IMR-90 (cell line): ENCODE results near the gene IFIH1. TPM values are rescaled to one million over a fixed set of nuclear protein-coding genes. Genes with fewer than 3 reads are reported as not detected.

Experiments used
- ATAC-seq: fragments of 200-7000 bp; cut with Tn5 transposase; 2 replicates; pipeline ENCODE4 v1.9.1; 2020; ENCODE audit warnings: low read depth, mild to moderate bottlenecking, moderate library complexity
- BruUV-seq: library from RNA; stranded (reverse); fragments of 400-500 nt; replicated peaks from 2 replicates; lab custom pipeline; 2021; lab: Mats Ljungman, UMichigan
- CTCF ChIA-PET: fragments of 300-600 bp; formaldehyde crosslinking; extraction: SDS; loops from one replicate; lab custom pipeline; 2021; ENCODE audit warnings: antibody characterized with exemption; lab: Yijun Ruan, JAX
- POLR2A ChIA-PET: fragments of 300-600 bp; sonication (Branson Sonifier 250); formaldehyde crosslinking; loops from one replicate; lab custom pipeline; 2022; ENCODE audit warnings: antibody characterized with exemption; ENCODE audit not compliant: unreplicated experiment; lab: Charles Lee
- DNase-seq: peaks from one replicate; pipeline ENCODE4 v3.0.0; 2013
- H2AFZ ChIP-seq: replicated peaks from 2 replicates; pipeline ENCODE3; 2013; ENCODE audit warnings: low read length, mild to moderate bottlenecking; ENCODE audit not compliant: poor library complexity
- H2AK5ac ChIP-seq: 2 replicates; pipeline ENCODE4 v1.6.1; 2013; ENCODE audit warnings: low read depth, low read length, inconsistent platforms
- H2AK9ac ChIP-seq: replicated peaks from 2 replicates; pipeline ENCODE3; 2013; ENCODE audit warnings: mild to moderate bottlenecking, low read depth, low read length, moderate library complexity; ENCODE audit not compliant: poor library complexity
- H2BK120ac ChIP-seq: 2 replicates; pipeline ENCODE4 v1.6.1; 2013; ENCODE audit warnings: low read depth, low read length, inconsistent platforms
- H2BK15ac ChIP-seq: 3 replicates; pipeline ENCODE4 v1.6.1; 2013; ENCODE audit warnings: low read depth, low read length, inconsistent platforms
- H2BK20ac ChIP-seq: 2 replicates; pipeline ENCODE4 v1.6.1; 2013; ENCODE audit warnings: low read depth, mild to moderate bottlenecking, inconsistent platforms, low read length, moderate library complexity
- H2BK5ac ChIP-seq: 2 replicates; pipeline ENCODE4 v1.6.1; 2013; ENCODE audit warnings: mild to moderate bottlenecking, low read depth, low read length, inconsistent platforms; ENCODE audit not compliant: poor library complexity, severe bottlenecking
- H3K14ac ChIP-seq: replicated peaks from 2 replicates; pipeline ENCODE4 v1.6.1; 2013; ENCODE audit warnings: low read depth, low read length, inconsistent platforms
- H3K18ac ChIP-seq: 2 replicates; pipeline ENCODE4 v1.6.1; 2013; ENCODE audit warnings: low read depth, low read length, control low read depth
- H3K23ac ChIP-seq: 2 replicates; pipeline ENCODE4 v1.6.1; 2013; ENCODE audit warnings: low read depth, low read length, inconsistent platforms
- H3K27ac ChIP-seq: 2 replicates; pipeline ENCODE4 v1.5.1; 2013; ENCODE audit warnings: mild to moderate bottlenecking, control low read depth, low read length; ENCODE audit not compliant: insufficient read depth
- H3K27me3 ChIP-seq: 2 replicates; pipeline ENCODE4 v1.6.1; 2013; ENCODE audit warnings: low read length; ENCODE audit not compliant: control insufficient read depth, insufficient read depth
- H3K36me3 ChIP-seq: 2 replicates; pipeline ENCODE4 v1.6.1; 2013; ENCODE audit warnings: low read length, mixed read lengths; ENCODE audit not compliant: control insufficient read depth, insufficient read depth
- H3K4ac ChIP-seq: 2 replicates; pipeline ENCODE4 v1.6.1; 2013; ENCODE audit warnings: low read depth, low read length, inconsistent platforms
- H3K4me1 ChIP-seq: 2 replicates; pipeline ENCODE4 v1.6.1; 2013; ENCODE audit warnings: low read length, mixed read lengths; ENCODE audit not compliant: control insufficient read depth, insufficient read depth
- H3K4me2 ChIP-seq: 2 replicates; pipeline ENCODE4 v1.6.1; 2013; ENCODE audit warnings: low read depth, mild to moderate bottlenecking, control low read depth, low read length, moderate library complexity
- H3K4me3 ChIP-seq: 2 replicates; pipeline ENCODE4 v1.5.1; 2013; ENCODE audit warnings: low read depth, mild to moderate bottlenecking, control low read depth, low read length, moderate library complexity; ENCODE audit not compliant: insufficient read depth
- H3K56ac ChIP-seq: 2 replicates; pipeline ENCODE4 v1.6.1; 2013; ENCODE audit warnings: low read length, inconsistent platforms; ENCODE audit not compliant: insufficient read depth; ENCODE audit errors: extremely low read depth
- H3K79me1 ChIP-seq, 2 experiments: 2 replicates each; pipeline ENCODE4 v1.6.1; 2013; ENCODE audit warnings: low read length in 2 of 2, inconsistent platforms in 1 of 2, low read depth in 1 of 2
- H3K9ac ChIP-seq: 2 replicates; pipeline ENCODE4 v1.6.1; 2013; ENCODE audit warnings: low read depth, low read length, control low read depth
- H3K9me1 ChIP-seq: 2 replicates; pipeline ENCODE4 v1.6.1; 2013; ENCODE audit warnings: low read length, inconsistent platforms; ENCODE audit not compliant: insufficient read depth
- H3K9me3 ChIP-seq: 2 replicates; pipeline ENCODE4 v1.6.1; 2013; ENCODE audit warnings: low read length; ENCODE audit not compliant: control insufficient read depth, insufficient read depth
- H4K20me1 ChIP-seq: 2 replicates; pipeline ENCODE4 v1.6.1; 2013; ENCODE audit warnings: low read length, inconsistent platforms; ENCODE audit not compliant: insufficient read depth
- H4K5ac ChIP-seq: 2 replicates; pipeline ENCODE4 v1.6.1; 2013; ENCODE audit warnings: mild to moderate bottlenecking, low read depth, low read length, control low read depth
- H4K8ac ChIP-seq, 2 experiments: 2 replicates each; pipeline ENCODE4 v1.6.1; 2013; ENCODE audit warnings: low read depth in 2 of 2, low read length in 2 of 2, control low read depth in 1 of 2, inconsistent platforms in 1 of 2
- H4K91ac ChIP-seq: 2 replicates; pipeline ENCODE4 v1.6.1; 2013; ENCODE audit warnings: low read depth, low read length, inconsistent platforms; ENCODE audit not compliant: insufficient read depth
- BHLHE40 ChIP-seq: fragments of 150-350 bp; IDR thresholded peaks from 2 replicates; pipeline ENCODE4 v1.6.1; 2016; ENCODE audit warnings: mild to moderate bottlenecking, low read depth, low read length
- CHD1 ChIP-seq: IDR thresholded peaks from 2 replicates; pipeline ENCODE4 v1.6.1; 2012; ENCODE audit warnings: low read depth, low read length, improper control_type of control experiment
- CTCF ChIP-seq: conservative IDR thresholded peaks from 2 replicates; pipeline ENCODE4 v1.5.1; 2012; ENCODE audit warnings: mild to moderate bottlenecking, low read depth, low read length, improper control_type of control experiment
- MAFK ChIP-seq: IDR thresholded peaks from 2 replicates; pipeline ENCODE4 v1.6.1; 2012; ENCODE audit warnings: low read depth, low read length, improper control_type of control experiment
- MXI1 ChIP-seq: IDR thresholded peaks from 2 replicates; pipeline ENCODE4 v1.6.1; 2012; ENCODE audit warnings: low read depth, mild to moderate bottlenecking, low read length, moderate library complexity, borderline replicate concordance
- NFE2L2 ChIP-seq: fragments of 150-350 bp; IDR thresholded peaks from 2 replicates; pipeline ENCODE4 v1.6.1; 2016; ENCODE audit warnings: low read depth, mild to moderate bottlenecking, low read length
- POLR2A ChIP-seq: IDR thresholded peaks from 2 replicates; pipeline ENCODE4 v1.6.1; 2012; ENCODE audit warnings: mild to moderate bottlenecking, low read depth, low read length
- RAD21 ChIP-seq: IDR thresholded peaks from 2 replicates; pipeline ENCODE4 v1.6.1; 2012; ENCODE audit warnings: low read length, improper control_type of control experiment
- RCOR1 ChIP-seq: IDR thresholded peaks from 2 replicates; pipeline ENCODE4 v1.6.1; 2012; ENCODE audit warnings: mild to moderate bottlenecking, low read length, improper control_type of control experiment; ENCODE audit not compliant: insufficient replicate concordance
- RFX5 ChIP-seq: IDR thresholded peaks from 2 replicates; pipeline ENCODE4 v1.8.0; 2012; ENCODE audit warnings: low read depth, mild to moderate bottlenecking, low read length, moderate library complexity
- SMC3 ChIP-seq: fragments of 150-350 bp; IDR thresholded peaks from 2 replicates; pipeline ENCODE4 v1.6.1; 2016; ENCODE audit warnings: low read depth, mild to moderate bottlenecking, antibody characterized with exemption, low read length, moderate library complexity
- USF2 ChIP-seq: fragments of 150-350 bp; IDR thresholded peaks from 2 replicates; pipeline ENCODE4 v1.6.1; 2017; ENCODE audit warnings: mild to moderate bottlenecking, antibody characterized with exemption, low read length, low read depth
- WGBS, 2 experiments: methylation state at CpG; one replicate each; pipeline versions ENCODE4 v1.1.5 to v1.1.7; 2013; ENCODE audit warnings: missing lambda C conversion rate in 2 of 2; ENCODE audit not compliant: insufficient read length in 1 of 2; ENCODE audit errors: extremely low coverage in 2 of 2; 5-methylcytosine and 5-hydroxymethylcytosine counted together
- dilution Hi-C: fragments of 300-500 bp; cut with HindIII; formaldehyde crosslinking; loops from one replicate; pipeline ENCODE4 v1.14.3; 2018; ENCODE audit warnings: low sequenced_read_pairs; ENCODE audit not compliant: unreplicated experiment
- in situ Hi-C: fragments of 300-500 bp; cut with MboI; formaldehyde crosslinking; loops from 3 replicates; pipeline ENCODE4 v1.14.3; 2019; ENCODE audit warnings: low sequenced_read_pairs, inconsistent platforms, mixed read lengths
- intact Hi-C: fragments of 100-400 bp; cut with micrococcal nuclease; formaldehyde crosslinking; loops from 2 replicates; pipeline ENCODE4 v1.10.0; 2022
- polyA plus RNA-seq, 3 experiments: library from polyadenylated mRNA; depleted of rRNA; stranded (reverse); fragments of >200 nt; gene quantifications; 2 replicates each; pipeline ENCODE4 v1.2.3, GENCODE V29; 2012; ENCODE audit warnings: low replicate concordance in 1 of 3
- total RNA-seq: library from RNA; depleted of rRNA; stranded (reverse); fragments of >200 nt; gene quantifications from 2 replicates; pipeline ENCODE4 v1.2.3, GENCODE V29; 2012

Gene IFIH1
- total and polyA plus RNA-seq, 2 of the 4 experiments (the other 2 are of a cell fraction), result 1.3 to 1.4 TPM

GRCh38 chr2:162324953-162325352 lies 6.5 kb upstream of the IFIH1 start:
- Histone ChIP-seq H2BK5ac (no peak overlapping the region), H3K14ac (no peak overlapping the region), H3K56ac (no peak overlapping the region), H4K5ac (no peak overlapping the region), H2BK15ac (no peak overlapping the region), H3K36me3 (no peaks in the 10 kb centered on the region), H2AK5ac (no peak overlapping the region), H3K9me3 (no peaks in the 10 kb centered on the region), H3K23ac (no peak overlapping the region), H3K79me1 (no peaks in the 10 kb centered on the region), H3K4me1 (no peaks in the 10 kb centered on the region), H3K9ac (no peak overlapping the region), H3K4me3 (no peak overlapping the region), H3K27ac (no peak overlapping the region), H3K27me3 (peaks cover 2% of the 10 kb centered on the region; the same call in 1 of the 2 replicates), H2BK20ac (no peak overlapping the region), H2AFZ (no peak overlapping the region), H3K4ac (no peak overlapping the region), H3K9me1 (no peaks in the 10 kb centered on the region), H4K8ac (no peak overlapping the region), H3K4me2 (no peak overlapping the region), H4K91ac (no peak overlapping the region), H3K18ac (no peak overlapping the region), H4K20me1 (no peaks in the 10 kb centered on the region), H2AK9ac (no peak overlapping the region), H2BK120ac (no peak overlapping the region)
- no CpG with 5 or more reads among the region's 1 CpG for WGBS, 2 experiments
- CTCF ChIA-PET, result no interaction called here
- POLR2A ChIA-PET, result no interaction called here
- intact Hi-C loops (no loop called here), in situ Hi-C loops (loop anchor here (25.0 kb wide), 1 partner anchor 338 kb away; no protein-coding TSS in a partner anchor), dilution Hi-C loops (no loop called here)
- ATAC-seq (no peak), DNase-seq (no peak)
- no TSS peak for BruUV-seq
- TF ChIP-seq USF2, result no peak
- TF ChIP-seq CTCF, result no peak
- TF ChIP-seq SMC3, result no peak
- TF ChIP-seq MXI1, result no peak
- TF ChIP-seq BHLHE40, result no peak
- no peak for TF ChIP-seq RFX5
- TF ChIP-seq RCOR1, result no peak
- TF ChIP-seq POLR2A, result no peak
- TF ChIP-seq RAD21, result no peak
- no peak for TF ChIP-seq CHD1
- TF ChIP-seq NFE2L2, result no peak
- no peak for TF ChIP-seq MAFK
